ENCODE data around the gene DRG2. TPM values are rescaled to one million over a fixed set of nuclear protein-coding genes. Genes with fewer than 3 reads are reported as not detected.

Gene DRG2
- total RNA-seq, 1 donor = 44.7 TPM

DNA sequence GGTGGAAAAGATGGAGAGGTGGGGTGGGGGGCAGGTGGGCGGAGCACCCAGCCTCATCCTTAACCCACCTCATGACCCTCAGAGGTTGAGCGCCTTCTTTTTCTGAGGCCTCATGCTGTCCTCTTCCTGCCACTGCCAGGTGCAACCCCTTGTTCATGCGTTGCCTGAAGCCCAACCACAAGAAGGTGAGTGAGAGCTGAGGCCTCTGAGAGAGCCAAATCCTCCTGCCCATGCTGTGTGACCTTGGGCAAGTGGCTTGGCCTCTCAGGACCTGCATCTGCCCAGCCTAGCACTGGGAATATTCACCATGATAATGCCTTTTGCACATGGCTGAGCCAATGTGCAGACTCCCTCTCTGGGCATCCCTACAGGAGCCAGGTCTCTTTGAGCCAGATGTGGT, 52.9 kb downstream of the DRG2 start:
- no peak for DNase-seq (ENCODE audit: low read depth in 2 of 3, low spot score in 2 of 3)

- peak; percentile 29 to 84 (median 53) for DNase-seq (ENCODE audit: low read depth in 2 of 3, low spot score in 2 of 3)
These were observed 53.6 kb downstream of the DRG2 start for GRCh38 chr17:18141210-18141803.

GRCh38 chr17:18142417-18142816, 54.7 kb downstream of the DRG2 start:
- DNase-seq (ENCODE audit: low read depth in 2 of 3, low spot score in 2 of 3) = no peak

- DNase-seq (ENCODE audit: low read depth in 2 of 3, low spot score in 2 of 3) = no peak
These were observed 55.5 kb downstream of the DRG2 start for GRCh38 chr17:18143044-18143936.

DNA sequence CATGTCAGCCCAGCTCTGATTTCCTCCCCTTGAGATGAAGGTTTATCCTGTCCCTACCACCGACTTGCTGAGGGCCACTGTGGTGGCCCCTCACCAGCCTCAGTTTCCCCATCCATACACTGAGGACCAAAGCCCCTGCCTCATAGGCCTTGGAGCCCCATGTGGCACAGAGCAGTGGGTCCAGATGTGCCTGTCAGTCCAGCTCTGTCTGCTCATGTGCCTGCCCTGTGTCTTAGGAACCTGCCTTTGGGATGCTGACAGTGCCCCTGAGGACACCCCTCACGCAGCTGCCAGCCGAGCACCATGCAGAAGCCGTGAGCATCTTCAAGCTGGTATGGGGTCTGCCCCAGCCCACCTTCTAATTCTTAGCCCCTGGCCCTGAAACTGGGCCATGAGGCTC, 56.5 kb downstream of the DRG2 start:
- no peak for DNase-seq (ENCODE audit: low read depth in 2 of 3, low spot score in 2 of 3)

DNA sequence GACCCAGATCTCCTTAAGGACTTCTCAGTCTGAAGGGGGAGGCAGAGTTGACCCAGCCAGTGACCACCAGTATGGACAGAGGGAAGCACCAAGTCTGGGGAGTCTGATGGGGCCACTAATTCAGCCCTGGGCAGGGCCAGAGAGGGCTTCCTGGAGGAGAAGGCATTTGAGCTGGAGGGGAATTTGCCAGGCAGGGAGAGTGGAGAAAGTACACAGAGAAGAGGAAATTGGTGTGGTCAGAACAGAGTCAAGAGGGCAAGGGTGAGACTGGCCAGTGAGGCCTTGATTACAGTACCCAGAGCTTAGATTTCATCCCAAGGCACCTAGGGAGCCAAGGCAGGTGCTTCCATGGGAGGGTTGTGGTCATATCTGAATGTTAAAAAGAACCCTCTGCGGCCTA, 57.1 kb downstream of the DRG2 start:
- no peak for DNase-seq (ENCODE audit: low read depth in 2 of 3, low spot score in 2 of 3)

DNA sequence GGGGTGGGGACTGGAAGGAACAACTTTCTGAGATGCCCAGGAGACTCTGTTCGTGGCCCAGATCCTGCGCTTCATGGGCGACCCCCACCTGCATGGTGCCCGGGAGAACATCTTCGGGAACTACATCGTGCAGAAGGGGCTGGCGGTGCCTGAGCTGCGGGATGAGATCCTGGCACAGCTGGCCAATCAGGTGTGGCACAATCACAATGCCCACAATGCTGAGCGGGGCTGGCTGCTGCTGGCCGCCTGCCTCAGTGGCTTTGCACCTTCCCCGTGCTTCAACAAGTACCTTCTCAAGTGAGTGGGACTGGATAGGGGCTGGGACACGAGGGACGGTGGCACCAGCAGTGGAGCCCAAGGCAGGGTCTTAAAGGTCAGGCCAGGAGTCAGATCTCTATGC, 58.1 kb downstream of the DRG2 start:
- no peak for DNase-seq (ENCODE audit: low read depth in 2 of 3, low spot score in 2 of 3)

- no peak for DNase-seq (ENCODE audit: low read depth in 2 of 3, low spot score in 2 of 3)
These were observed 58.5 kb downstream of the DRG2 start for GRCh38 chr17:18146259-18146658.

GRCh38 chr17:18146980-18147379, 59.2 kb downstream of the DRG2 start:
- DNase-seq (ENCODE audit: low read depth in 2 of 3, low spot score in 2 of 3) = no peak

DNA sequence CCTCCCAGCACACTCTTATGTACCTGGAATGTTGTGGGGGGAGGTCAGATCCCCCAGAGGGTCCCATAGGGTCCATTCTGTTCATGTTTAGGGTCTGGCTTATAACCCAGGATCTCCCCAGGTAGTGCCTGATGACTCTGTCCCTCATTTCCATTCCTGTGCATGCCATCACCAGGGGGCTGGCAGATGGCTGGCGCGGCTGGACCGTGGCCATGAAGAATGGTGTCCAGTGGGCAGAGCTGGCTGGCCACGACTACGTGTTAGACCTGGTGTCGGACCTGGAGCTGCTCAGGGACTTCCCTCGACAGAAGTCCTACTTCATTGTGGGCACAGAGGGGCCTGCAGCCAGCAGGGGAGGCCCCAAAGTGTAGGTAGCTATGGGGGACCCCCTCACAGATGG, 60.8 kb downstream of the DRG2 start:
- DNase-seq (ENCODE audit: low read depth in 2 of 3, low spot score in 2 of 3) = no peak

- no peak for DNase-seq (ENCODE audit: low read depth in 2 of 3, low spot score in 2 of 3)
These were observed 63.5 kb downstream of the DRG2 start for GRCh38 chr17:18151290-18151689.

- DNase-seq (ENCODE audit: low read depth in 2 of 3, low spot score in 2 of 3) = no peak
These were observed 67.4 kb downstream of the DRG2 start for GRCh38 chr17:18155179-18155578.

- DNase-seq (ENCODE audit: low read depth in 2 of 3, low spot score in 2 of 3) = no peak
These were observed 68.6 kb downstream of the DRG2 start for GRCh38 chr17:18156171-18156975.

DNA sequence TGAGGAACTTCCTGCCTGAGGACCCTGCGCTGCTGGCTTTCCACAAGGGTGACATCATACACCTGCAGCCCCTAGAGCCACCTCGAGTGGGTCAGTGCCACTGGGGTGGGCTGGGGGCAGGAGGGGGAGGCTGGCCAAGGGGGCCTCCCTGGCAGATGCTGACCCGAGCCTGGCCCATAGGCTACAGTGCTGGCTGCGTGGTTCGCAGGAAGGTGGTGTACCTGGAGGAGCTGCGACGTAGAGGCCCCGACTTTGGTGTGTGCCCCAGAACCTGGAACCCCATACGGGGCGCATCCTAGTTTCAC, 69.2 kb downstream of the DRG2 start:
- DNase-seq (ENCODE audit: low read depth in 2 of 3, low spot score in 2 of 3) = no peak

Other genes with a start within 250 kb of the DRG2 start
- 23.4 TPM for gene TOM1L2, start 115.5 kb upstream of the DRG2 start, total RNA-seq
- gene DRC3, start 115.1 kb upstream of the DRG2 start, total RNA-seq = 1.3 TPM
- gene ATPAF2, start 48.8 kb upstream of the DRG2 start, total RNA-seq = 40.1 TPM
- 5.9 TPM for gene GID4, start 48.5 kb upstream of the DRG2 start, total RNA-seq
- 1.6 TPM for gene MYO15A, start 20.8 kb downstream of the DRG2 start, total RNA-seq
- 104 TPM for gene ALKBH5, start 95.9 kb downstream of the DRG2 start, total RNA-seq
- gene LLGL1, start 137.7 kb downstream of the DRG2 start, total RNA-seq = 34.5 TPM
- gene FLII, start 170.8 kb downstream of the DRG2 start, total RNA-seq = 378 TPM
- gene MIEF2, start 172.7 kb downstream of the DRG2 start, total RNA-seq = 33.7 TPM
- 38.8 TPM for gene TOP3A, start 227.0 kb downstream of the DRG2 start, total RNA-seq
- 30.2 TPM for gene SMCR8, start 227.3 kb downstream of the DRG2 start, total RNA-seq

Measured in hematopoietic multipotent progenitor cell (in vitro differentiated cells).